Mesendoderm (in vitro differentiated cells): Measurements from ENCODE around the gene KDELR1.

Source experiments
- DNase-seq: peaks from one replicate; pipeline ENCODE4 v3.0.0; 2013
- H2AK5ac ChIP-seq: 2 replicates; pipeline ENCODE4 v1.6.1; 2013; ENCODE audit warnings: low read length, inconsistent platforms
- H2BK120ac ChIP-seq: 2 replicates; pipeline ENCODE4 v1.6.1; 2013; ENCODE audit warnings: low read depth, mild to moderate bottlenecking, low read length, moderate library complexity, mixed read lengths
- H2BK15ac ChIP-seq: replicated peaks from 2 replicates; pipeline ENCODE4 v1.6.1; 2013; ENCODE audit warnings: low read depth, mild to moderate bottlenecking, moderate library complexity
- H2BK5ac ChIP-seq: 2 replicates; pipeline ENCODE4 v1.6.1; 2013; ENCODE audit warnings: low read length, inconsistent platforms
- H3K18ac ChIP-seq: 2 replicates; pipeline ENCODE4 v1.6.1; 2013; ENCODE audit warnings: mild to moderate bottlenecking, low read length, mixed read lengths
- H3K23ac ChIP-seq: one replicate; pipeline ENCODE4 v1.6.1; 2013; ENCODE audit warnings: low read length
- H3K27ac ChIP-seq: 2 replicates; pipeline ENCODE4 v1.5.1; 2013; ENCODE audit warnings: low read depth, mild to moderate bottlenecking, inconsistent platforms, low read length, moderate library complexity
- H3K27me3 ChIP-seq: 2 replicates; pipeline ENCODE4 v1.6.1; 2013; ENCODE audit warnings: low read length, control low read depth, mild to moderate bottlenecking, inconsistent platforms; ENCODE audit not compliant: insufficient read depth, poor library complexity
- H3K36me3 ChIP-seq: 2 replicates; pipeline ENCODE4 v1.6.1; 2013; ENCODE audit warnings: low read length, inconsistent platforms; ENCODE audit not compliant: control insufficient read depth, insufficient read depth
- H3K4ac ChIP-seq: one replicate; pipeline ENCODE4 v1.6.1; 2013; ENCODE audit warnings: low read depth, mild to moderate bottlenecking, low read length, moderate library complexity
- H3K4me1 ChIP-seq: 2 replicates; pipeline ENCODE4 v1.6.1; 2013; ENCODE audit warnings: low read depth, low read length, inconsistent platforms; ENCODE audit not compliant: control insufficient read depth
- H3K4me2 ChIP-seq: 2 replicates; pipeline ENCODE4 v1.6.1; 2013; ENCODE audit warnings: low read length
- H3K4me3 ChIP-seq: 2 replicates; pipeline ENCODE4 v1.5.1; 2013; ENCODE audit warnings: mild to moderate bottlenecking, low read length
- H3K56ac ChIP-seq: one replicate; pipeline ENCODE4 v1.6.1; 2013; ENCODE audit warnings: low read length
- H3K79me1 ChIP-seq: 2 replicates; pipeline ENCODE4 v1.6.1; 2013; ENCODE audit warnings: low read length, inconsistent platforms
- H3K79me2 ChIP-seq: 2 replicates; pipeline ENCODE4 v1.6.1; 2013; ENCODE audit warnings: mild to moderate bottlenecking, low read length; ENCODE audit not compliant: control insufficient read depth, insufficient read depth
- H3K9ac ChIP-seq: 2 replicates; pipeline ENCODE4 v1.6.1; 2013; ENCODE audit warnings: low read length, inconsistent platforms
- H4K5ac ChIP-seq: one replicate; pipeline ENCODE4 v1.6.1; 2013; ENCODE audit warnings: low read length
- H4K8ac ChIP-seq: one replicate; pipeline ENCODE4 v1.6.1; 2013; ENCODE audit warnings: low read depth, mild to moderate bottlenecking, control low read depth, low read length, moderate library complexity
- WGBS: extraction: QIAGEN DNeasy Blood & Tissue Kit; methylation state at CpG from one replicate; pipeline ENCODE4 v1.1.7; 2013; ENCODE audit warnings: low lambda C conversion rate, missing lambda C conversion rate; ENCODE audit not compliant: insufficient coverage; ENCODE audit errors: extremely low coverage; 5-methylcytosine and 5-hydroxymethylcytosine counted together

Gene KDELR1

DNA sequence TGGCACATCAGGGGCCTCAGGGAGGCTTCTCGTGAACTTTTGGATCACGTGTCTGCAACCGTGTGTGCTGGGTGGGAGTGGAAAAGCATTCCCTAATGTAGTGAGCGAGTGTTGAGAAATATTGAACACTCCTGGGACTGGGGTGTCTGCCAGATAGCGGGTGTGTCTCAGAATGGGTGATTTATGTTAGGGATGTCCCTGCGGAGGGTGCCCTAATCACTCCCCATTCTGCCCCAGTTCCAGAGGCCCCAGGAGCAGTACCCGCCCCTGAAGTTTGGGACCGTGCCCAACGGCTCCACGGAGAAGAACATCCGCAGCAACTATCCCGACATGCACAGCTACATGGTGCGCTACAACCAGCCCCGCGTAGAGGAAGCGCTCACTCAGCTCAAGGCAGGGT lies 30.2 kb upstream of the KDELR1 start:
- no peak overlapping the region for H2BK5ac ChIP-seq
- H3K4me1 ChIP-seq: no peaks in the 10 kb centered on the region
- H2BK120ac ChIP-seq: no peak overlapping the region
- no peak overlapping the region for H4K5ac ChIP-seq
- H3K79me1 ChIP-seq: no peaks in the 10 kb centered on the region
- no peaks in the 10 kb centered on the region for H3K36me3 ChIP-seq
- H3K18ac ChIP-seq: no peak overlapping the region
- H3K27me3 ChIP-seq: no peaks in the 10 kb centered on the region
- H2AK5ac ChIP-seq: no peak overlapping the region
- no peak overlapping the region for H3K56ac ChIP-seq
- H3K4me3 ChIP-seq: no peak overlapping the region
- no peaks in the 10 kb centered on the region for H3K79me2 ChIP-seq
- no peak overlapping the region for H3K9ac ChIP-seq
- no peak overlapping the region for H2BK15ac ChIP-seq
- H4K8ac ChIP-seq: no peak overlapping the region
- no peak overlapping the region for H3K4ac ChIP-seq
- no peak overlapping the region for H3K4me2 ChIP-seq
- no peak overlapping the region for H3K23ac ChIP-seq
- DNase-seq: no peak
- no peak overlapping the region for H3K27ac ChIP-seq
- WGBS: no CpG with 5 or more reads among the region's 16 CpGs

DNA sequence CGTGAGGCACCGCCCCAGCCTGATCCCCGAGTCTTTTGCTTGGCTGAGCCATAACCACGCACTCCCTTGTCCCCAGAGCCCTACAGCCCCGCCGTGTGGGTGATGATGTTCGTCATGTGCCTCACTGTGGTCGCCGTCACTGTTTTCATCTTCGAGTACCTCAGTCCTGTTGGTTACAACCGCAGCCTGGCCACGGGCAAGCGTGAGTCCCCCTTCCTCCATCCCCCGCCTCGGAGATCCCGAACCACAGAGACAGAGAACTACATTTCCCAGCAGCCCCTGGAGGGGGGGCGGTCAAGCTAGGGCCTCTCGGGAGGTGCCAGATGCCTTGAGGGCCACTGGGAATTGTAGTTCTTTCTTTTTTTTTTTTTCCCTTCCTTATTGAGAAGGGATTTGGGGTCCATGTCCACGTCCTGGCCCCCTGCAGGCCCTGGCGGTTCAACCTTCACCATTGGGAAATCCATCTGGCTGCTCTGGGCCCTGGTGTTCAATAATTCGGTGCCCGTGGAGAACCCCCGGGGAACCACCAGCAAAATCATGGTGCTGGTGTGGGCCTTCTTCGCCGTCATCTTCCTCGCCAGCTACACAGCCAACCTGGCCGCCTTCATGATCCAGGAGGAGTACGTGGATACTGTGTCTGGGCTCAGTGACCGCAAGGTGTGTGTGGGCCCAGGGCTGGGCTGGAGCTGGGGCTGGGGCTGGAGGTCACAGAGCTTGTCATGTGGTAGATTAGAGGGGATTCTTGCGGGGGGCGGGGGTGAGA lies 28.0 kb upstream of the KDELR1 start:
- Histone ChIP-seq H3K23ac (no peak overlapping the region), H3K4me1 (no peaks in the 10 kb centered on the region), H3K27ac (no peak overlapping the region), H3K9ac (no peak overlapping the region), H3K36me3 (no peaks in the 10 kb centered on the region), H4K8ac (no peak overlapping the region), H2AK5ac (no peak overlapping the region), H3K4me2 (no peak overlapping the region), H4K5ac (no peak overlapping the region), H3K79me2 (no peaks in the 10 kb centered on the region), H3K79me1 (no peaks in the 10 kb centered on the region), H3K27me3 (no peaks in the 10 kb centered on the region), H2BK15ac (no peak overlapping the region), H3K4me3 (no peak overlapping the region), H2BK5ac (no peak overlapping the region), H3K18ac (no peak overlapping the region), H2BK120ac (no peak overlapping the region), H3K56ac (peak overlapping the region; percentile 40), H3K4ac (no peak overlapping the region)
- DNase-seq: peak; percentile 88
- no CpG with 5 or more reads among the region's 31 CpGs for WGBS

DNA sequence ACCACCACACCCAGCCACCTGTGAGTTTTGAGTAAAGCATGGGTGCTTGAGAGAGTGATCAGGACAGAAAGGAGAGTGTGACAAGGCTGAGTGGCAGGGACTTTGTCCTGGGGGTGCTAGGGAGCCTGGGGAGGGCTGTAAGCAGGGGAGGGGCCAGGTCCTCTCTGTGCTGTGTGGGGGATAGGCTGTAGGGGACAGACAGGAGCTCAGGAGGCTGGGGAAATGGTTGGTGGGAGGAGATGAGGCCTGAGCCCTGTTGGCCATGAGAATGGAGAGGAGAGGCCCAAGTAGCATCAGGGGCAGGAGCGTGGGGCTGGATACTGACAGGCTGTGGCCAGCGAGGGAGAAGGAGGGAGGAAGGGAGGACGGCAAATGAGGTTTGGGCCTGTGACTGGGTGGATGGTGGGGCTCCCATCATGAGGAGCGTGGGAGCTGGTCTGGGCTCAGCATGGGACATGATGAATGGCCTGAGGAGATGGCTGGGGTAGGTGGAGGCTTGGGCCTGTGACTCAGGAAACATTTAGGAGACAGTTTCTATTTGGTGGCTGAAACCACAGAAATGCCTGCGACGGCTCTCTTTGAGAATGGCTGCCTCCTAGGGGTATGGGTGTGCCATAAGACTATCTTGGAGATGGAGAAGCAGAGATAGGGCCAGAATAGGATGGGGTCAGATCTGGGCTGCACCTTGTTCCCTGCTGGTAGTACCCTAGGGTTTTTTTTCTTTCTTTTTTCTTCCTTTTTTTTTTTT lies 27.1 kb upstream of the KDELR1 start:
- DNase-seq: peak; percentile 68

DNA sequence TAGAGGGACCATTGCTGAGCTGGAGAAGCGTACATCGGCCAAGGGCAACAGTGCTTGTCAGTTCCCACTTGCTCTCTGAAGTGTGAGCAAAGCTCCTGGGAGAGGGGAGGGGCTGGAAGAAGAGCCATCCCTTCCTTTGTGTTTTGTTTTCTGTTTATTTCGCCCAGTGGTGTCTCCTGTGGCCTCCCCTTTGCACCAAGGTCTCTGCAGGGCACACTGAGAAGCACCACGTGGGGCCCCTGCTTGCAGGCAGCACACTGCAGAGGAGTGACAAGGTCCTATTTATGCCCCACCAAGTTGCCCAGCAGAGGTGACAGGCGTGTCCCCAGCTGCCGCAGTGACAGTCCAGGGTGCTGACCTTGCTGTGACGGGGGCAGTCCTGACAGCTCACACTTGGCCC lies 26.1 kb upstream of the KDELR1 start:
- DNase-seq: no peak
- Histone ChIP-seq H3K27ac (no peak overlapping the region), H2AK5ac (no peak overlapping the region), H4K8ac (no peak overlapping the region), H3K79me1 (no peaks in the 10 kb centered on the region), H2BK5ac (no peak overlapping the region), H2BK15ac (no peak overlapping the region), H3K23ac (no peak overlapping the region), H3K79me2 (no peaks in the 10 kb centered on the region), H3K36me3 (no peaks in the 10 kb centered on the region), H3K9ac (no peak overlapping the region), H3K4me3 (no peak overlapping the region), H3K4ac (no peak overlapping the region), H3K27me3 (no peaks in the 10 kb centered on the region), H2BK120ac (no peak overlapping the region), H3K4me1 (no peaks in the 10 kb centered on the region), H3K18ac (no peak overlapping the region), H4K5ac (no peak overlapping the region), H3K4me2 (no peak overlapping the region), H3K56ac (no peak overlapping the region)
- no CpG with 5 or more reads among the region's 7 CpGs for WGBS

More for the DNA sequence above, 27.1 kb upstream of the KDELR1 start:
- WGBS: no CpG with 5 or more reads among the region's 6 CpGs
- Histone ChIP-seq H3K4me3 (no peak overlapping the region), H3K27me3 (no peaks in the 10 kb centered on the region), H2BK5ac (no peak overlapping the region), H4K8ac (no peak overlapping the region), H3K4me1 (no peaks in the 10 kb centered on the region), H3K56ac (no peak overlapping the region), H3K23ac (no peak overlapping the region), H3K79me2 (no peaks in the 10 kb centered on the region), H2AK5ac (no peak overlapping the region), H3K18ac (no peak overlapping the region), H3K36me3 (no peaks in the 10 kb centered on the region), H3K4ac (no peak overlapping the region), H4K5ac (no peak overlapping the region), H3K27ac (no peak overlapping the region), H2BK15ac (no peak overlapping the region), H3K79me1 (no peaks in the 10 kb centered on the region), H2BK120ac (no peak overlapping the region), H3K4me2 (no peak overlapping the region), H3K9ac (no peak overlapping the region)

DNA sequence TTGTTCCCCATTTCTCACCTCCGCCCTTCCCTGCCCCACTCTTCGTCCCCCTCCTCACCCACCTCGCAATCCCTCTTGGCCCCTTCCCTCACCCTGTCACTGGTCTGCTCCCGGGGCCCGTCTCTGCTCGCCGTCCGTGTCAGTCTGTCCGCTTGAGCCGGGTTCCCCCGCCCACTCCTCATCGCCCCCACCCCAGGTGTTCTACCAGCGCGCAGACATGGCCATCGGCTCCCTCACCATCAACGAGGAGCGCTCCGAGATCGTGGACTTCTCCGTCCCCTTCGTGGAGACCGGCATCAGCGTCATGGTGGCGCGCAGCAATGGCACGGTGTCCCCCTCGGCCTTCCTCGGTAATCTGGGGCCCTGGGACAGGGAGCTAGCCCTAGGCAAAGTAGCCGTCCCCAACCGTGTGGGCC lies 24.5 kb upstream of the KDELR1 start:
- Histone ChIP-seq H3K9ac (no peak overlapping the region), H3K4ac (no peak overlapping the region), H3K4me3 (no peak overlapping the region), H3K27me3 (no peaks in the 10 kb centered on the region), H3K27ac (no peak overlapping the region), H3K4me2 (no peak overlapping the region), H2BK120ac (no peak overlapping the region), H3K23ac (no peak overlapping the region), H2AK5ac (no peak overlapping the region), H3K56ac (no peak overlapping the region), H4K8ac (no peak overlapping the region), H3K18ac (no peak overlapping the region), H3K79me2 (no peaks in the 10 kb centered on the region), H3K79me1 (no peaks in the 10 kb centered on the region), H3K36me3 (no peaks in the 10 kb centered on the region), H2BK15ac (no peak overlapping the region), H3K4me1 (no peaks in the 10 kb centered on the region), H4K5ac (no peak overlapping the region), H2BK5ac (no peak overlapping the region)
- no CpG with 5 or more reads among the region's 30 CpGs for WGBS
- no peak for DNase-seq
